ENCODE measurements around the gene ABL1. TPM values are rescaled to one million over a fixed set of nuclear protein-coding genes. Genes with fewer than 3 reads are reported as not detected.

The ABL1 gene
- total RNA-seq, 1 donor from 2014 or later, result 91.0 TPM

DNA sequence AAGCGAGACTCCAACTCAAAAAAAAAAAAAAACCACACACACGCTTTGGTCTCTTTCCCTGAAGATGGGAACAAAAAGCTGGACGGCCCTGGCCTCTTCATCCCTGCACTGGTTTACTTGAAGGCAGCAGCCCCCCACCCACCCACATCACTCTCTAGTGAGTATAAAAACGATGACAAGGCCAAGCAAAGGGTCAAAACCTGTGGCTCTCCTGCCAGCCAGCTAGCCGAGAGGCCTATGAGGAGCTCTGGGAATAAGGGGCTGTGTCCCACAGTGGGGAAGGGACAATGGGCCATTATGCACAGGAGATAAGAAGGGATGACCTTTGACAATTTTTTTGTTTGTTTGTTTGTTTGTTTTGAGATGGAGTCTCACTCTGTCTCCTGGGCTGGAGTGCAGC is 48.4 kb downstream of the ABL1 start:
- H3K36me3 Mint-ChIP-seq (ENCODE audit: low read depth), result peaks cover 13% of the 10 kb centered on the region
- TF ChIP-seq, protein P1, sequence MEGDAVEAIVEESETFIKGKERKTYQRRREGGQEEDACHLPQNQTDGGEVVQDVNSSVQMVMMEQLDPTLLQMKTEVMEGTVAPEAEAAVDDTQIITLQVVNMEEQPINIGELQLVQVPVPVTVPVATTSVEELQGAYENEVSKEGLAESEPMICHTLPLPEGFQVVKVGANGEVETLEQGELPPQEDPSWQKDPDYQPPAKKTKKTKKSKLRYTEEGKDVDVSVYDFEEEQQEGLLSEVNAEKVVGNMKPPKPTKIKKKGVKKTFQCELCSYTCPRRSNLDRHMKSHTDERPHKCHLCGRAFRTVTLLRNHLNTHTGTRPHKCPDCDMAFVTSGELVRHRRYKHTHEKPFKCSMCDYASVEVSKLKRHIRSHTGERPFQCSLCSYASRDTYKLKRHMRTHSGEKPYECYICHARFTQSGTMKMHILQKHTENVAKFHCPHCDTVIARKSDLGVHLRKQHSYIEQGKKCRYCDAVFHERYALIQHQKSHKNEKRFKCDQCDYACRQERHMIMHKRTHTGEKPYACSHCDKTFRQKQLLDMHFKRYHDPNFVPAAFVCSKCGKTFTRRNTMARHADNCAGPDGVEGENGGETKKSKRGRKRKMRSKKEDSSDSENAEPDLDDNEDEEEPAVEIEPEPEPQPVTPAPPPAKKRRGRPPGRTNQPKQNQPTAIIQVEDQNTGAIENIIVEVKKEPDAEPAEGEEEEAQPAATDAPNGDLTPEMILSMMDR (conservative IDR thresholded peaks at IDR 0.05), result no peak
- no peak for DNase-seq (ENCODE audit: low read depth, low spot score)
- H3K9me3 Mint-ChIP-seq, result no peaks in the 10 kb centered on the region
- no peak overlapping the region for H3K27ac Mint-ChIP-seq (ENCODE audit: unreplicated experiment)
- H3K4me3 Mint-ChIP-seq, result no peak overlapping the region
- H3K4me1 Mint-ChIP-seq, result peaks cover 3% of the 10 kb centered on the region
- no peaks in the 10 kb centered on the region for H3K27me3 Mint-ChIP-seq (ENCODE audit: low read depth)

DNA sequence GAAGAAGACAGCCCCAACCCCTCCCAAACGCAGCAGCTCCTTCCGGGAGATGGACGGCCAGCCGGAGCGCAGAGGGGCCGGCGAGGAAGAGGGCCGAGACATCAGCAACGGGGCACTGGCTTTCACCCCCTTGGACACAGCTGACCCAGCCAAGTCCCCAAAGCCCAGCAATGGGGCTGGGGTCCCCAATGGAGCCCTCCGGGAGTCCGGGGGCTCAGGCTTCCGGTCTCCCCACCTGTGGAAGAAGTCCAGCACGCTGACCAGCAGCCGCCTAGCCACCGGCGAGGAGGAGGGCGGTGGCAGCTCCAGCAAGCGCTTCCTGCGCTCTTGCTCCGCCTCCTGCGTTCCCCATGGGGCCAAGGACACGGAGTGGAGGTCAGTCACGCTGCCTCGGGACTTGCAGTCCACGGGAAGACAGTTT is 49.1 kb downstream of the ABL1 start:
- DNase-seq (ENCODE audit: low read depth, low spot score), result no peak
- H3K36me3 Mint-ChIP-seq (ENCODE audit: low read depth), result peaks cover 11% of the 10 kb centered on the region
- H3K9me3 Mint-ChIP-seq, result no peaks in the 10 kb centered on the region
- TF ChIP-seq, protein P1 (conservative IDR thresholded peaks at IDR 0.05), result no peak
- peaks cover 3% of the 10 kb centered on the region for H3K4me1 Mint-ChIP-seq
- no peak overlapping the region for H3K27ac Mint-ChIP-seq (ENCODE audit: unreplicated experiment)
- no peak overlapping the region for H3K4me3 Mint-ChIP-seq
- no peaks in the 10 kb centered on the region for H3K27me3 Mint-ChIP-seq (ENCODE audit: low read depth)

DNA sequence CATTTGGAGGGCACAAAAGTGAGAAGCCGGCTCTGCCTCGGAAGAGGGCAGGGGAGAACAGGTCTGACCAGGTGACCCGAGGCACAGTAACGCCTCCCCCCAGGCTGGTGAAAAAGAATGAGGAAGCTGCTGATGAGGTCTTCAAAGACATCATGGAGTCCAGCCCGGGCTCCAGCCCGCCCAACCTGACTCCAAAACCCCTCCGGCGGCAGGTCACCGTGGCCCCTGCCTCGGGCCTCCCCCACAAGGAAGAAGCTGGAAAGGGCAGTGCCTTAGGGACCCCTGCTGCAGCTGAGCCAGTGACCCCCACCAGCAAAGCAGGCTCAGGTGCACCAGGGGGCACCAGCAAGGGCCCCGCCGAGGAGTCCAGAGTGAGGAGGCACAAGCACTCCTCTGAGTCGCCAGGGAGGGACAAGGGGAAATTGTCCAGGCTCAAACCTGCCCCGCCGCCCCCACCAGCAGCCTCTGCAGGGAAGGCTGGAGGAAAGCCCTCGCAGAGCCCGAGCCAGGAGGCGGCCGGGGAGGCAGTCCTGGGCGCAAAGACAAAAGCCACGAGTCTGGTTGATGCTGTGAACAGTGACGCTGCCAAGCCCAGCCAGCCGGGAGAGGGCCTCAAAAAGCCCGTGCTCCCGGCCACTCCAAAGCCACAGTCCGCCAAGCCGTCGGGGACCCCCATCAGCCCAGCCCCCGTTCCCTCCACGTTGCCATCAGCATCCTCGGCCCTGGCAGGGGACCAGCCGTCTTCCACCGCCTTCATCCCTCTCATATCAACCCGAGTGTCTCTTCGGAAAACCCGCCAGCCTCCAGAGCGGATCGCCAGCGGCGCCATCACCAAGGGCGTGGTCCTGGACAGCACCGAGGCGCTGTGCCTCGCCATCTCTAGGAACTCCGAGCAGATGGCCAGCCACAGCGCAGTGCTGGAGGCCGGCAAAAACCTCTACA is 49.8 kb downstream of the ABL1 start:
- H3K36me3 Mint-ChIP-seq (ENCODE audit: low read depth), result peaks cover 8% of the 10 kb centered on the region
- H3K27me3 Mint-ChIP-seq (ENCODE audit: low read depth), result no peaks in the 10 kb centered on the region
- H3K4me3 Mint-ChIP-seq, result no peak overlapping the region
- peaks cover 3% of the 10 kb centered on the region for H3K4me1 Mint-ChIP-seq
- no peaks in the 10 kb centered on the region for H3K9me3 Mint-ChIP-seq
- H3K27ac Mint-ChIP-seq (ENCODE audit: unreplicated experiment), result no peak overlapping the region
- TF ChIP-seq, protein P1 (conservative IDR thresholded peaks at IDR 0.05), result no peak
- DNase-seq (ENCODE audit: low read depth, low spot score), result no peak

DNA sequence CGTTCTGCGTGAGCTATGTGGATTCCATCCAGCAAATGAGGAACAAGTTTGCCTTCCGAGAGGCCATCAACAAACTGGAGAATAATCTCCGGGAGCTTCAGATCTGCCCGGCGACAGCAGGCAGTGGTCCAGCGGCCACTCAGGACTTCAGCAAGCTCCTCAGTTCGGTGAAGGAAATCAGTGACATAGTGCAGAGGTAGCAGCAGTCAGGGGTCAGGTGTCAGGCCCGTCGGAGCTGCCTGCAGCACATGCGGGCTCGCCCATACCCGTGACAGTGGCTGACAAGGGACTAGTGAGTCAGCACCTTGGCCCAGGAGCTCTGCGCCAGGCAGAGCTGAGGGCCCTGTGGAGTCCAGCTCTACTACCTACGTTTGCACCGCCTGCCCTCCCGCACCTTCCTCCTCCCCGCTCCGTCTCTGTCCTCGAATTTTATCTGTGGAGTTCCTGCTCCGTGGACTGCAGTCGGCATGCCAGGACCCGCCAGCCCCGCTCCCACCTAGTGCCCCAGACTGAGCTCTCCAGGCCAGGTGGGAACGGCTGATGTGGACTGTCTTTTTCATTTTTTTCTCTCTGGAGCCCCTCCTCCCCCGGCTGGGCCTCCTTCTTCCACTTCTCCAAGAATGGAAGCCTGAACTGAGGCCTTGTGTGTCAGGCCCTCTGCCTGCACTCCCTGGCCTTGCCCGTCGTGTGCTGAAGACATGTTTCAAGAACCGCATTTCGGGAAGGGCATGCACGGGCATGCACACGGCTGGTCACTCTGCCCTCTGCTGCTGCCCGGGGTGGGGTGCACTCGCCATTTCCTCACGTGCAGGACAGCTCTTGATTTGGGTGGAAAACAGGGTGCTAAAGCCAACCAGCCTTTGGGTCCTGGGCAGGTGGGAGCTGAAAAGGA is 50.7 kb downstream of the ABL1 start:
- DNase-seq (ENCODE audit: low read depth, low spot score), result no peak
- no peak overlapping the region for H3K4me3 Mint-ChIP-seq
- peaks cover 8% of the 10 kb centered on the region for H3K36me3 Mint-ChIP-seq (ENCODE audit: low read depth)
- no peaks in the 10 kb centered on the region for H3K9me3 Mint-ChIP-seq
- peak overlapping the region; percentile 71 for H3K27ac Mint-ChIP-seq (ENCODE audit: unreplicated experiment)
- TF ChIP-seq, protein P1 (conservative IDR thresholded peaks at IDR 0.05), result no peak
- no peaks in the 10 kb centered on the region for H3K27me3 Mint-ChIP-seq (ENCODE audit: low read depth)
- peaks cover 5% of the 10 kb centered on the region for H3K4me1 Mint-ChIP-seq

DNA sequence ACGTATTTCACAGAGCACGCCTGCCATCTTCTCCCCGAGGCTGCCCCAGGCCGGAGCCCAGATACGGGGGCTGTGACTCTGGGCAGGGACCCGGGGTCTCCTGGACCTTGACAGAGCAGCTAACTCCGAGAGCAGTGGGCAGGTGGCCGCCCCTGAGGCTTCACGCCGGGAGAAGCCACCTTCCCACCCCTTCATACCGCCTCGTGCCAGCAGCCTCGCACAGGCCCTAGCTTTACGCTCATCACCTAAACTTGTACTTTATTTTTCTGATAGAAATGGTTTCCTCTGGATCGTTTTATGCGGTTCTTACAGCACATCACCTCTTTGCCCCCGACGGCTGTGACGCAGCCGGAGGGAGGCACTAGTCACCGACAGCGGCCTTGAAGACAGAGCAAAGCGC is 51.9 kb downstream of the ABL1 start:
- H3K9me3 Mint-ChIP-seq, result no peaks in the 10 kb centered on the region
- H3K4me1 Mint-ChIP-seq, result peaks cover 17% of the 10 kb centered on the region
- TF ChIP-seq, protein P1 (conservative IDR thresholded peaks at IDR 0.05), result no peak
- no peak overlapping the region for H3K4me3 Mint-ChIP-seq
- no peaks in the 10 kb centered on the region for H3K27me3 Mint-ChIP-seq (ENCODE audit: low read depth)
- DNase-seq (ENCODE audit: low read depth, low spot score), result no peak
- peak overlapping the region; percentile 84 for H3K27ac Mint-ChIP-seq (ENCODE audit: unreplicated experiment)
- H3K36me3 Mint-ChIP-seq (ENCODE audit: low read depth), result peaks cover 2% of the 10 kb centered on the region
